Breast epithelium (tissue), 3 donors: ENCODE results near the gene SPNS2.

Source experiments
- POLR2A ChIP-seq: fragments of 450-650 bp; IDR thresholded peaks from one replicate; pipeline ENCODE4 v1.6.1; 2016; ENCODE audit warnings: antibody characterized with exemption, mild to moderate bottlenecking, moderate library complexity
- POLR2AphosphoS5 ChIP-seq, 3 donors: sonication (generic); formaldehyde crosslinking; IDR thresholded peaks; one replicate each; pipeline ENCODE4 v1.6.1; 2017; ENCODE audit warnings: antibody characterized with exemption in 3 of 3
- TF ChIP-seq, protein P1 (sequence below), 3 donors: fragments of 450-650 bp; IDR thresholded peaks; one replicate each; pipeline ENCODE4 v1.5.1; 2016 to 2017; ENCODE audit warnings: antibody characterized with exemption in 3 of 3, mild to moderate bottlenecking in 3 of 3, moderate library complexity in 3 of 3

GRCh38 chr17:4547118-4547906 lies 48.6 kb downstream of the SPNS2 start:
- TF ChIP-seq, protein P1, sequence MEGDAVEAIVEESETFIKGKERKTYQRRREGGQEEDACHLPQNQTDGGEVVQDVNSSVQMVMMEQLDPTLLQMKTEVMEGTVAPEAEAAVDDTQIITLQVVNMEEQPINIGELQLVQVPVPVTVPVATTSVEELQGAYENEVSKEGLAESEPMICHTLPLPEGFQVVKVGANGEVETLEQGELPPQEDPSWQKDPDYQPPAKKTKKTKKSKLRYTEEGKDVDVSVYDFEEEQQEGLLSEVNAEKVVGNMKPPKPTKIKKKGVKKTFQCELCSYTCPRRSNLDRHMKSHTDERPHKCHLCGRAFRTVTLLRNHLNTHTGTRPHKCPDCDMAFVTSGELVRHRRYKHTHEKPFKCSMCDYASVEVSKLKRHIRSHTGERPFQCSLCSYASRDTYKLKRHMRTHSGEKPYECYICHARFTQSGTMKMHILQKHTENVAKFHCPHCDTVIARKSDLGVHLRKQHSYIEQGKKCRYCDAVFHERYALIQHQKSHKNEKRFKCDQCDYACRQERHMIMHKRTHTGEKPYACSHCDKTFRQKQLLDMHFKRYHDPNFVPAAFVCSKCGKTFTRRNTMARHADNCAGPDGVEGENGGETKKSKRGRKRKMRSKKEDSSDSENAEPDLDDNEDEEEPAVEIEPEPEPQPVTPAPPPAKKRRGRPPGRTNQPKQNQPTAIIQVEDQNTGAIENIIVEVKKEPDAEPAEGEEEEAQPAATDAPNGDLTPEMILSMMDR (IDR thresholded peaks at IDR 0.05), result no peak
- no peak for TF ChIP-seq POLR2A
- TF ChIP-seq POLR2AphosphoS5 (IDR thresholded peaks at IDR 0.05), result no peak
